ENCODE data around the gene GLIPR2. TPM values are rescaled to one million over a fixed set of nuclear protein-coding genes. Genes with fewer than 3 reads are reported as not detected.
"Not testable (repeated sequence)": the region's sequence is repeated elsewhere in the genome, so short reads cannot be mapped to it uniquely, and the experiment has no call there.

The GLIPR2 gene
- total RNA-seq, 1 experiment from 2014 or later, result 9.7 TPM

- peak; percentile 72 for DNase-seq (ENCODE audit: low spot score)
Measured at GRCh38 chr9:36163049-36163785, 26.7 kb downstream of the GLIPR2 start.

- no peak for DNase-seq (ENCODE audit: low spot score)
Measured at GRCh38 chr9:36163786-36164170, 27.2 kb downstream of the GLIPR2 start.

GRCh38 chr9:36164372-36164771 lies 27.8 kb downstream of the GLIPR2 start:
- no peak for DNase-seq (ENCODE audit: low spot score)

- DNase-seq (ENCODE audit: low spot score), result no peak
Measured at GRCh38 chr9:36164989-36165388, 28.5 kb downstream of the GLIPR2 start.

- DNase-seq (ENCODE audit: low spot score), result no peak
Measured at GRCh38 chr9:36165826-36166167, 29.3 kb downstream of the GLIPR2 start.

GRCh38 chr9:36166168-36166927 lies 29.8 kb downstream of the GLIPR2 start:
- DNase-seq (ENCODE audit: low spot score), result peak; percentile 84

GRCh38 chr9:36169166-36169565 lies 32.6 kb downstream of the GLIPR2 start, which contains the start of gene CCIN:
CCIN (plus strand) TSS chr9:36169388; CDS start chr9:36169503, 115 bp downstream.
- DNase-seq (ENCODE audit: low spot score), result no peak

GRCh38 chr9:36169708-36170107 lies 33.2 kb downstream of the GLIPR2 start:
- DNase-seq (ENCODE audit: low spot score), result no peak

GRCh38 chr9:36170531-36170930 lies 34.0 kb downstream of the GLIPR2 start:
- no peak for DNase-seq (ENCODE audit: low spot score)

GRCh38 chr9:36173861-36174260 lies 37.3 kb downstream of the GLIPR2 start:
- no peak for DNase-seq (ENCODE audit: low spot score)

GRCh38 chr9:36174271-36174670 lies 37.7 kb downstream of the GLIPR2 start:
- DNase-seq (ENCODE audit: low spot score), result no peak

- DNase-seq (ENCODE audit: low spot score), result no peak
Measured at GRCh38 chr9:36174731-36175130, 38.2 kb downstream of the GLIPR2 start.

- not testable (repeated sequence) for DNase-seq (ENCODE audit: low spot score)
Measured at GRCh38 chr9:36175209-36175608, 38.7 kb downstream of the GLIPR2 start.

- DNase-seq (ENCODE audit: low spot score), result not testable (repeated sequence)
Measured at GRCh38 chr9:36176496-36176895, 40.0 kb downstream of the GLIPR2 start.

GRCh38 chr9:36177571-36177970 lies 41.0 kb downstream of the GLIPR2 start:
- DNase-seq (ENCODE audit: low spot score), result no peak

- not testable (repeated sequence) for DNase-seq (ENCODE audit: low spot score)
Measured at GRCh38 chr9:36180243-36180642, 43.7 kb downstream of the GLIPR2 start.

- no peak for DNase-seq (ENCODE audit: low spot score)
Measured at GRCh38 chr9:36187414-36187813, 50.9 kb downstream of the GLIPR2 start.

- DNase-seq (ENCODE audit: low spot score), result no peak
Measured at GRCh38 chr9:36188212-36188611, 51.7 kb downstream of the GLIPR2 start.

- DNase-seq (ENCODE audit: low spot score), result no peak
Measured at GRCh38 chr9:36189976-36190375, 53.4 kb downstream of the GLIPR2 start.

GRCh38 chr9:36190388-36191289 lies 54.1 kb downstream of the GLIPR2 start, which contains the start of gene CLTA:
CLTA (plus strand) TSS chr9:36190921; CDS start chr9:36191057, 136 bp downstream.
- peak; percentile 100 for DNase-seq (ENCODE audit: low spot score)

- no peak for DNase-seq (ENCODE audit: low spot score)
Measured at GRCh38 chr9:36191290-36191645, 54.7 kb downstream of the GLIPR2 start.

GRCh38 chr9:36191686-36192085 lies 55.2 kb downstream of the GLIPR2 start:
- no peak for DNase-seq (ENCODE audit: low spot score)

Data from H4 (cell line).